Activated T-helper 1 cell treated with anti-CD3 and anti-CD28 coated beads, Interleukin-12 subunit alpha, Interleukin-12 subunit beta, Interleukin-2, Interleukin-4 antibody, amounts not matched to agents 30 ng/mL and 10 ng/mL and 1 ng/mL, durations not matched to agents 14 hours and 24 hours and 36 hours (primary cell): ENCODE data around the gene SCOC. TPM values are rescaled to one million over a fixed set of nuclear protein-coding genes. Genes with fewer than 3 reads are reported as not detected.
"Not testable (repeated sequence)": the region's sequence is repeated elsewhere in the genome, so short reads cannot be mapped to it uniquely, and the experiment has no call there.

ENCODE experiments used
- DNase-seq: peaks from one replicate; pipeline ENCODE4 v3.0.0; 2021; ENCODE audit warnings: low spot score
- H3K27ac Mint-ChIP-seq: one replicate; pipeline ENCODE4 v1.8.0; 2021; ENCODE audit warnings: mild to moderate bottlenecking, mixed read lengths
- H3K27me3 Mint-ChIP-seq: one replicate; pipeline ENCODE4 v1.8.0; 2022; ENCODE audit warnings: mild to moderate bottlenecking, moderate library complexity, mixed read lengths; ENCODE audit not compliant: insufficient read depth
- H3K36me3 Mint-ChIP-seq: one replicate; pipeline ENCODE4 v1.8.0; 2021; ENCODE audit warnings: low read depth, mixed read lengths
- H3K4me1 Mint-ChIP-seq: one replicate; pipeline ENCODE4 v1.8.0; 2021; ENCODE audit warnings: low read depth, mixed read lengths
- H3K4me3 Mint-ChIP-seq: one replicate; pipeline ENCODE4 v1.8.0; 2021; ENCODE audit warnings: mild to moderate bottlenecking, moderate library complexity, mixed read lengths
- H3K9me3 Mint-ChIP-seq: one replicate; pipeline ENCODE4 v1.8.0; 2021; ENCODE audit warnings: mixed read lengths
- intact Hi-C: fragments of 100-400 bp; cut with micrococcal nuclease; formaldehyde crosslinking; loops from one replicate; pipeline ENCODE4 v1.15.1; 2024
- total RNA-seq: library from RNA; stranded (reverse); gene quantifications from 2 replicates; pipeline ENCODE4 v1.2.3, GENCODE V29; 2022

Gene SCOC
- total RNA-seq, 1 donor from 2014 or later = 34.0 TPM

DNA sequence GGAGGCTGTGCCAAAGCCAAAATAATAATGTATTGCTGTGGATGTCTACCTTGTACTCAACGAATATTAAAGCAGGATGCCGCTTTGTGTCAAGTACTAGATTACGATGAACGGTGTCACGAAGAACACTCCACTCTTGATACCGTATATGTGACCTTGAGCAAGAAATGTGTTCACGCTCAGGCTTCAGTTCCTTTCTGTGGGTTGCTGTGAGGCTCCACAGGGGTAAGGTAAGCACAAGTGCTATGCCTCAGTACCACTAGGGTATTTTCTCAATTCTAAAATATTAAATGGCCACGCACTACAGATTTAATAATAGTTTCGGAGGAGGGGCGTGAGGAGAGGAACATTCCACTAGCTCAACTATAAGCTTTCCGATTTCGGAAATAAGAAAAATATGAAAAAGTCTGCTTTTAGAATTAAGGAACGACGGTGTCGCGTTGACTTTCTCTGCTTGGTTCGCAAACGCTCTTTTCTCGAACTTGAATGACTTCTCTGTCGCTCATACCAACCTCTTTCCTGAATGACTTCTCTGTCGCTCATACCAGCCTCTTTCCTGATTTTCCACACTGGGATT lies 607 bp upstream of the SCOC start:
- peak; percentile 26 for DNase-seq
- Mint-ChIP-seq H3K27me3 (no peaks in the 10 kb centered on the region), H3K27ac (no peak overlapping the region), H3K36me3 (no peaks in the 10 kb centered on the region), H3K9me3 (no peaks in the 10 kb centered on the region), H3K4me1 (peaks cover 23% of the 10 kb centered on the region), H3K4me3 (no peak overlapping the region)
- intact Hi-C loops = loop anchor here (1.0 to 10.0 kb wide), 15 partner anchors 121 to 1291 kb away; partner anchors contain the start of genes ELF2, ELMOD2, IL15 and RAB33B

DNA sequence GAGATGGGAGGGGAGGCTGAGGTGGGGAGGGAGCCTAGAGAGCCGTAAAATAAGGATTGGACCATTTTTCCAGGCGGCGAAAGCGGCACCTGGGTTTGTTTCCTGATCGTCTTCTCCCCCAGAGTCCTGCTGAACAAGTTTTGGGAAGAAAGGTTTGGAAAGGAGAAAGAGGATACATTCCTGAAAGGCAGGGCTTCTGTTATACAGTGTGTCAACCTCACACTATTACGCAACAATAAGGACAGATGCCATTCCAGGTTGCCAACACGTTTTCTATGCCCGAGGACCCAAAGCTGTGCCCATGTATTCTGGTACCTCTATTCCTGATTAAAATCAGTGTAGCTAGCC lies 658 bp downstream of the SCOC start:
- no peak for DNase-seq
- no peak overlapping the region for H3K4me3 Mint-ChIP-seq
- peak overlapping the region; percentile 32 for H3K27ac Mint-ChIP-seq
- intact Hi-C loops = loop anchor here (5.0 to 10.0 kb wide), 6 partner anchors 122 to 1292 kb away; partner anchors contain the start of genes ELF2 and IL15
- H3K27me3 Mint-ChIP-seq = no peaks in the 10 kb centered on the region
- H3K4me1 Mint-ChIP-seq = peaks cover 23% of the 10 kb centered on the region
- H3K36me3 Mint-ChIP-seq = peaks cover 2% of the 10 kb centered on the region
- H3K9me3 Mint-ChIP-seq = no peaks in the 10 kb centered on the region

DNA sequence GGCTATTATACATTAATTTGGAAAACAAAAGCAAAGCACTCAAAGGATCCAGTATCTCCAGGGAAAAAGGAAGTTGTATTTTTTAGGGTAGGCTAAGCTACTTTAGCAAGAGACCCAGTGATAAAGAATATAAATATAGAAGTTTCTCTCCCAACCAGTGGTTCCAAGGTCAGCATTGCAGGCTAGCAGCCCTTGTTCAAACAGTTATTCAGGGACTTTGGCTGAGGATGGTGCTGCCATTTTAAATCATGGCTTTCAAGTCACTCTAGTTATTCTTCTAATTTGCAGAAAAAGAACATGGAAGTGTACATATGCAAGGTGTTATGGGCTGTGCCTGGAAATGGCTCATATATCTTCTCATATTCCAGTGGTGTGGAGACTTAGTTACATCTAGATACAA lies 9.3 kb downstream of the SCOC start:
- no peaks in the 10 kb centered on the region for H3K27me3 Mint-ChIP-seq
- H3K36me3 Mint-ChIP-seq = peaks cover 4% of the 10 kb centered on the region
- H3K4me3 Mint-ChIP-seq = no peak overlapping the region
- no peaks in the 10 kb centered on the region for H3K4me1 Mint-ChIP-seq
- no peaks in the 10 kb centered on the region for H3K9me3 Mint-ChIP-seq
- no peak overlapping the region for H3K27ac Mint-ChIP-seq
- no peak for DNase-seq
- intact Hi-C loops = no loop called here

DNA sequence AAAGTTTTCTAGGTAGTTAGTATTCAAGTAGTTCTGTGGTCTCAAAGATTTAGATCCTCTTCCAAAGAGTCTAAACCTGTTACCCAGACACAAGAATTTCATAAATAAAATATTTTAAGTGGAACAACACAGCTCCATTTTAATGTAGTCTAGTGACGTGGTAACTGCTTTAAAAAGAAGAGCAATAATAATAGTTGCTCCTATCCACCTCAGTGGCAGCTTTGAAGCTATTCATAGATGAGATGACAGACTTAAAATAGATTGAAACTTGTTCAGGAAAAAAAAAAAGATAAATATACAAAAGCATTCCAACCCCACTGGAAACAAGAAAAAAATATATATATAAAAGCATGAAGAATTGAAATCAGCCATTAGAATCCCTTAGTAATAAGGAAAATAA lies 14.6 kb downstream of the SCOC start:
- DNase-seq = no peak
- Mint-ChIP-seq H3K36me3 (no peaks in the 10 kb centered on the region), H3K27me3 (peaks cover 8% of the 10 kb centered on the region), H3K9me3 (no peaks in the 10 kb centered on the region), H3K4me1 (no peaks in the 10 kb centered on the region), H3K4me3 (no peak overlapping the region), H3K27ac (no peak overlapping the region)
- intact Hi-C loops = no loop called here

DNA sequence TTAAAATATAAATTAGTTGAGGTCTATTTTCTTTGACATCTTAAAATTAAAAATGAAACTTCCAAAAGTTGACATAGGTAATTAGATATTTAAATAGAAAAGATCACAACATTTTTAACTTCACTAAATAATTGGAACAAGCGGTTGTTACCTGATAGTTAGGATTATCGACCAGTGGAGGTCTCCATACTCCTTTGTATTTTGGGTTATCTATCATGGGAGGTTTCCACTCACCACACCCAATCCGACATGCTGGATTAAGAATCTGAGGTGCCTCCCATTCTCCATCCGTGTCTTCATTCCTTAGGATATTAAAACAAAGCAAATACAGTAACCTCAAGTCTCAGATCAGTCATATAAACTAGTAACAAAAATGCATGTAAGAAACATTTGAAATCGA lies 22.2 kb downstream of the SCOC start:
- Mint-ChIP-seq H3K36me3 (no peaks in the 10 kb centered on the region), H3K27me3 (peaks cover 11% of the 10 kb centered on the region), H3K4me1 (no peaks in the 10 kb centered on the region), H3K27ac (no peak overlapping the region), H3K4me3 (no peak overlapping the region), H3K9me3 (no peaks in the 10 kb centered on the region)
- intact Hi-C loops = no loop called here
- DNase-seq = no peak

DNA sequence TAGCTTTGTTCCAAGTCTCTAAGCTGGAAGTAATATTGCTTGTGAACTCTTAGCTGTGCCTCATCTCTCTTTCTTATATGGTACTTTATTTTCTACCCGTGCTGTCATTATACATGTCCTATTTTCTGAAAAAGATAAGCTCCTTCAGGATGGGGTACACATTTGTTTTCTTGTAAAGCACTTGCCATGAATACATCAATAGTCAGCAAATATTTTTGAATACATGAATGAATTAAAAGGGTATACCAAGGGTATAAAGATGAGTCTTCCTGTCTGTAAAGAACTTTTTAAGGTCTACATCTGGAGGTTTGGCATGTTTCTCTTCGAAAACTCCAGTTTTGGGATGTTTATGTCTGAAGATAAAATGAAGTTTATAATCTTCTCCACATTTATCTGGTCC lies 26.7 kb downstream of the SCOC start:
- no peak overlapping the region for H3K27ac Mint-ChIP-seq
- H3K27me3 Mint-ChIP-seq = peaks cover 16% of the 10 kb centered on the region

DNA sequence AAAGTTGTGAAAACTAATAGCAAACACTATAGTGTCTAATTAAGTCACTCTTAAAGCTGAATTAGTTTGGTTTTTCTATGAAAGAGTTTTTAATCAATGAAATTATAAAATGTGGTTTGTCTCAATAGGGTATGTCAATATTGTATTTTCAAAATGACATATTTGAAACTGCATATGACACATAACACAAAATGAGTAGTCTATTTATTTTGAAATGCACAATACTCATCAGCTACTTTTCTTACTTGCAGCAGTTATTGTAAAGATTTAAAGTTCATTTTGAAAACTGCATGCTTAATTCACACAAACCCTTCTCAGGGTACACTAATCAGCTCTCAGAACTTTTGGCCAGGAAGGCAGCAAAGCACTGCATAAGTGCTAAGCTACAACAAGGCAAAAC lies 32.8 kb downstream of the SCOC start:
- peaks cover 16% of the 10 kb centered on the region for H3K27me3 Mint-ChIP-seq
- DNase-seq = no peak
- no peaks in the 10 kb centered on the region for H3K36me3 Mint-ChIP-seq
- H3K9me3 Mint-ChIP-seq = no peaks in the 10 kb centered on the region
- intact Hi-C loops = no loop called here
- no peak overlapping the region for H3K4me3 Mint-ChIP-seq
- H3K27ac Mint-ChIP-seq = no peak overlapping the region
- H3K4me1 Mint-ChIP-seq = no peaks in the 10 kb centered on the region

More for the DNA sequence above, 26.7 kb downstream of the SCOC start:
- H3K4me1 Mint-ChIP-seq = no peaks in the 10 kb centered on the region
- H3K9me3 Mint-ChIP-seq = no peaks in the 10 kb centered on the region
- intact Hi-C loops = no loop called here
- DNase-seq = no peak
- H3K36me3 Mint-ChIP-seq = no peaks in the 10 kb centered on the region
- no peak overlapping the region for H3K4me3 Mint-ChIP-seq

DNA sequence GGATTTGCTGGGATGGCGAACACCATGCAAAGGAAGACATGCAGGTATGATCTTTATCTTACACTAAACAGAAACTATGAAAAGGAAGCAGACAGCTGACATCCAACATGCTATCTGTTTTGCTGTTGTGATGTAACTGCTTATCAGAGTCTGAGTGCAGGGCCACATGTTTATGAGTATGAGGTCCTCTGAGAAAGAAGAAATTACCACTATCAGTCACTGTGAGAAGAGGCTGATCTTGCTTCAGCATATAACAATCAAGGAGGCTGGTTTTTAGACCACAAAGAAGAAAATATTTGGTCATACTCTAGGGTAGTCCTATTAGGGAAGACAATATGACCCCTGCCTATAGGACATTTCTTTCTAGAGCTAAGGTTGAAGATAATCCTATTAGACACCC lies 35.5 kb downstream of the SCOC start:
- H3K36me3 Mint-ChIP-seq = no peaks in the 10 kb centered on the region
- H3K9me3 Mint-ChIP-seq = no peaks in the 10 kb centered on the region
- intact Hi-C loops = no loop called here
- no peak overlapping the region for H3K27ac Mint-ChIP-seq
- no peaks in the 10 kb centered on the region for H3K4me1 Mint-ChIP-seq
- no peak overlapping the region for H3K4me3 Mint-ChIP-seq
- no peak for DNase-seq
- H3K27me3 Mint-ChIP-seq = peaks cover 8% of the 10 kb centered on the region

DNA sequence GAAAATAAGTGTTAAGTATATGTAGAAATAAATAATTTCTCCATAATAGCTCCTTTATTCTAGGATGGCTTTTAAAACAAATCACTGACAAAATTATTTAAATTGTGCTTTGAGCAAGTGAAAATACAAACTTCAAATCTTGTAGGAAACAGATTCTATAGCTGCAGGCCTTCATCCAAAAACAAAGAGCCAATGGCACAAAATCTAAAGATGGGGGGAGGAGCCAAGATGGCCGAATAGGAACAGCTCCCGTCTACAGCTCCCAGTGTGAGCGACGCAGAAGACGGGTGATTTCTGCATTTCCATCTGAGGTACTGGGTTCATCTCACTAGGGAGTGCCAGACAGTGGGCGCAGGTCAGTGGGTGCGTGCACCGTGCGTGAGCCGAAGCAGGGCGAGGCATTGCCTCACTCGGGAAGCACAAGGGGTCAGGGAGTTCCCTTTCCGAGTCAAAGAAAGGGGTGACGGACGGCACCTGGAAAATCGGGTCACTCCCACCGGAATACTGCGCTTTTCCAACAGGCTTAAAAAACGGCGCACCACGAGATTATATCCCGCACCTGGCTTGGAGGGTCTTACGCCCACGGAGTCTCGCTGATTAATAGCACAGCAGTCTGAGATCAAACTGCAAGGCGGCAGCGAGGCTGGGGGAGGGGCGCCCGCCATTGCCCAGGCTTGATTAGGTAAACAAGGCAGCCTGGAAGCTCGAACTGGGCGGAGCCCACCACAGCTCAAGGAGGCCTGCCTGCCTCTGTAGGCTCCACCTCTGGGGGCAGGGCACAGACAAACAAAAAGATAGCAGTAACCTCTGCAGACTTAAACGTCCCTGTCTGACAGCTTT lies 39.9 kb downstream of the SCOC start:
- intact Hi-C loops, H3K4me1 Mint-ChIP-seq, H3K27me3 Mint-ChIP-seq, DNase-seq, H3K27ac Mint-ChIP-seq, H3K36me3 Mint-ChIP-seq, H3K9me3 Mint-ChIP-seq, H3K4me3 Mint-ChIP-seq: not testable (repeated sequence)

DNA sequence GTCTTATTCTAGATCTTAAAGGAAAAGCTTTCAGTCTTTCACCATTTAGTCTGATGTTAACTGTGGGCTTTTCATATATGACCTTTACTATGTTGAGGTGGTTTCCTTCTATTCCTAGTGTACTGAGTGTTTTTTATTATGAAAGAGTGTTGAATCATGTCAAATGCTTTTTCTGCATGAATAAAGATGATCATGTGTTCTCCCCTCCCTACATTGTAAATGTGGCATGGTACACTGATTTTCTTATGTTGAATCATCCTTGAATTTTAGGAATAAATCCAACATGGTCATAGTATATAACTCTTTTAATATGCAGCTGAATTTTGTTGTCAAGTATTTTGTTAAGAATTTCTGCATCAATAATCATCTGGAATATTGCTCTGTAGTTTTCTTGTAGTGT lies 49.7 kb downstream of the SCOC start:
- Mint-ChIP-seq H3K27me3 (peaks cover 37% of the 10 kb centered on the region), H3K27ac (no peak overlapping the region), H3K4me3 (no peak overlapping the region), H3K9me3 (no peaks in the 10 kb centered on the region), H3K4me1 (peaks cover 11% of the 10 kb centered on the region), H3K36me3 (no peaks in the 10 kb centered on the region)
- intact Hi-C loops = no loop called here
- DNase-seq = no peak

DNA sequence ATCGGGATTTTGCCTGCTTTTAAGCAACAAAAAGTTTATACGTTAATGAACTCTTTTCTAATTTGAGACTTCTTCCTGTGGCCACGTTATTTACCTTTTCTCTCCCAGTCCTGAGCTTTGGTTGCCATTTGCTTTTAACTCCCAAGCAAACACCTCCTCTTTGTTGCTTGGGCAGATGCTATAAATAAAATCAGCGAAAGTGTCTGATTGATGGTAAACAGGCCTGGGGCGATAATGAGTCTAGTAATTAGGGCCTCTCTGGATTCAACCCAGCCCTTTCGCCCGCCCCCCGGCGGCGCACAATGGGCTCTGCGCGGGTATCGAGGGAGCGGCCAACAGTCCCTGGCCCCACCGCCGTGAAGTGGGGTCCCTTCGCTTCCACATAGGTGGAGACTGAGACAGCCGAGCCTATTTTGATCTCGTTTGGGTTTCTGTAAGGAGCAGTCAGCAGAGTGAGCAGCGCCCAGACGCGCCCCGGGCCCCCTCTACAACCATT lies 53.2 kb downstream of the SCOC start:
- intact Hi-C loops = loop anchor here (2.0 kb wide), 1 partner anchor 66 kb away; no protein-coding TSS in a partner anchor
- Mint-ChIP-seq H3K4me1 (peaks cover 11% of the 10 kb centered on the region), H3K27ac (no peak overlapping the region), H3K4me3 (peak overlapping the region; percentile 52), H3K9me3 (no peaks in the 10 kb centered on the region), H3K36me3 (no peaks in the 10 kb centered on the region), H3K27me3 (peaks cover 44% of the 10 kb centered on the region)
- DNase-seq = no peak

DNA sequence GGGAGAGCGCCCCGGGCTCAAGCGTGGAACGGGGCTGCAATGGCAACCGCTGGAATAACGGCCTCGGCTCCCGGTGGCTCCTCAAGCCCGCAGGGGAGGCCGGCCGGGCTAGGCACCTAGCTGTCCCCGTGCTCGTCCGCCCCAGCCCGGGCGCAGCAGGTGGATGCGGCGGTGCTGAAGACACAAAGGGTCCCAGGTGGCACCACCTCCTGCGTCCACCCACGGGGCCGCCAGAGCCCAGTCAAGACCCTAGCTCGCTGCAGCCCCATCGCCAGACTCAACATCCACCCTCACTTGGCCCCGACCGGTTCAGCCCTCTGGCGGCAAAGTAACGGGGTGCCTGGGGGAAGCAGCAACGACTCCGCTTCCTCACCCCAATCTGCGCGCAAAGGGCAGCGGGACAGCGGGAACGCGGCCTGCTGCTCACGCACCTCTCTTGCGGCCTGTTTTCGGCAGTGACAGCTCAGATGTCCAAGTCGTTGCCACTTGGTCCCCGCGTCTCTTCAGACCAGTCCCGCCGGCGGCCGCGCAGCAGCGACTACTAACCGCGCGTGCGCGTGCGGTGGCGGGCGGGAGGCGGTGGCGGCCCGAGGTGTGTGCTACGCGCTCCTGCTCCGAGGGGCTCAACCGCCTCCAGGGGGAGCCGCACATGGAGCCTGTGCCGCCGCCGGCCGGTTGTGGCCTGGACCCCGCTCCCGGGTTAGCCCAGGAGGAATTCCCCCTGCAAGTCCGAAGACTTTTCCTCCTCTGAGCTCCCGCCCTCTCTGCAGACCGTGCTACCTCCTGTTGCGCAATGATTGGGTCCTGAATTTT lies 53.9 kb downstream of the SCOC start, which contains the start of gene CLGN:
Gene CLGN, minus strand, starts transcription at position 543 of the 813 bp plus-strand sequence. CDS start 14,570 bp downstream, outside the sequence.
- Mint-ChIP-seq H3K4me1 (peaks cover 11% of the 10 kb centered on the region), H3K27me3 (peaks cover 46% of the 10 kb centered on the region), H3K9me3 (no peaks in the 10 kb centered on the region), H3K4me3 (peak within 1 kb of the TSS; percentile 76), H3K36me3 (no peaks in the 10 kb centered on the region), H3K27ac (no peak within 1 kb of the TSS)
- intact Hi-C loops = loop anchor here (2.0 kb wide), 1 partner anchor 67 kb away; no protein-coding TSS in a partner anchor
- DNase-seq = peak; percentile 21
